ENCODE data around the gene DNHD1. TPM values are rescaled to one million over a fixed set of nuclear protein-coding genes. Genes with fewer than 3 reads are reported as not detected.

DNHD1 gene
- total and polyA plus RNA-seq, 2 of the 8 experiments (the other 6 are each of a cell fraction or from before 2014, with no cell fraction given): 5.0 to 6.8 TPM

- TF ChIP-seq CBX8 (IDR thresholded peaks at IDR 0.05; ENCODE audit: borderline replicate concordance, low read depth, low read length) (no peak), CHD2 (IDR thresholded peaks at IDR 0.05; ENCODE audit: low read length) (no peak), POLR2A (IDR thresholded peaks at IDR 0.05; ENCODE audit: control extremely low read depth in 1 of 2, low read depth in 2 of 2, low read length in 2 of 2) (no peak), RNF2 (IDR thresholded peaks at IDR 0.05; ENCODE audit: borderline replicate concordance, low read depth, low read length, missing control alignments, poor library complexity, severe bottlenecking) (no peak), SIN3A (conservative IDR thresholded peaks at IDR 0.05 in 1 of 2, IDR thresholded peaks at IDR 0.05 in 1 of 2; ENCODE audit: low read depth in 1 of 2, low read length in 2 of 2) (no peak)
Measured at GRCh38 chr11:6481924-6482275, 15.2 kb upstream of the DNHD1 start (continued).

Data from H1 (cell line).